ENCODE data around the gene SRP19. TPM values are rescaled to one million over a fixed set of nuclear protein-coding genes. Genes with fewer than 3 reads are reported as not detected.
"Not testable (repeated sequence)": the region's sequence is repeated elsewhere in the genome, so short reads cannot be mapped to it uniquely, and the experiment has no call there.

Gene SRP19
- polyA plus RNA-seq, 4 donors: 56.3 to 93.7 (median 76.3) TPM

DNA sequence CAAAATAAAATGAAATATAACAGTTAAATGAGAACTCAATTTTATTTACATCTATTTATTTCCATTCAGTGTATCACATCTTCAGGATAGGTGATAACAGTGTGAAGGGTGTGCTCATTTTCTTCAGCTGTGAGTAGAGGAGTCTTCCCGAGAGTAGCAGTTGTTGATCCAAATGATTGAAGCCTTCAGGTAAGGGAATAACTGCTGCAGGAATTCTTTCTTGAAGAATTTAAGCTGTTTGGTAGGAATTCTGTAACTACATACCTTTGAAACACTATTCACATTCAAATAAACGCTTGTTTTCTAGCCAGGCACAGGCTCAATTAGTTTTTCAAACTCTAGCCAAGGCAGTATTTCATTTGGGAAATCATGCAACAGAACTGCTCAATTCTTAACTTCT lies 15.3 kb downstream of the SRP19 start:
- no peaks in the 10 kb centered on the region for H3K27me3 ChIP-seq (ENCODE audit: control insufficient read depth in 3 of 3, insufficient read depth in 3 of 3, low read length in 3 of 3)
- 77 to 81% (median 80%) methylated on average over 2 of the region's 2 CpGs for WGBS, 3 donors
- FAIRE-seq: no peak

DNA sequence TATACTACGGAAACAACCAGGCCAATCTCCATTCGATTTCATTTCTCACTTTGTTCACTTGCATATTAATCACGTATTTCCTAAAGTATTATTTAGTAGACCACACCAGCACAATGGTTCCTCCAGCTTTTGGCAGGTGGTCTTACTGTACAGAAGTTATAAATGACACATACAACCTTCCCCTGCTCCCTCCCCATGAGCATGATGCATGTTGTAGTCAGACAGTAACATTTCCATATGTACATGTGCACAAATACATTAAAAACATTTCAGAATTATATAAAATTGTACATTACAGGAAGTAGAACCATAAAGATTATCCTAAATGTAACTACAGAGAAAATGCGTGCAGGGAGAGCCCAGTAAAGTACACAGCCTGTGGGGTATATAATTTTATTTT lies 17.0 kb downstream of the SRP19 start:
- DNase-seq (no peak), FAIRE-seq (no peak)
- Histone ChIP-seq H3K36me3 (ENCODE audit: control insufficient read depth in 3 of 3, insufficient read depth in 2 of 3, low read depth in 1 of 3, low read length in 3 of 3) (peaks cover 13 to 20% (median 13%) of the 10 kb centered on the region in 3 donors), H3K4me1 (ENCODE audit: control insufficient read depth in 3 of 3, insufficient read depth in 2 of 3, low read depth in 1 of 3, low read length in 2 of 3) (no peaks in the 10 kb centered on the region), H3K27me3 (ENCODE audit: control insufficient read depth in 3 of 3, insufficient read depth in 3 of 3, low read length in 3 of 3) (no peaks in the 10 kb centered on the region), H3K9me3 (ENCODE audit: control insufficient read depth in 2 of 2, insufficient read depth in 1 of 2, low read depth in 1 of 2, low read length in 1 of 2) (no peaks in the 10 kb centered on the region), H3K4me3 (ENCODE audit: low read depth in 1 of 3, low read length in 3 of 3) (no peak overlapping the region), H3K27ac (ENCODE audit: low read depth in 1 of 3, low read length in 2 of 3) (no peak overlapping the region)
- 66 to 93% (median 75%) methylated on average over 4 of the region's 4 CpGs for WGBS, 3 donors

More for the DNA sequence above, 15.3 kb downstream of the SRP19 start:
- Histone ChIP-seq H3K4me3 (ENCODE audit: low read depth in 1 of 3, low read length in 3 of 3) (no peak overlapping the region), H3K4me1 (ENCODE audit: control insufficient read depth in 3 of 3, insufficient read depth in 2 of 3, low read depth in 1 of 3, low read length in 2 of 3) (no peaks in the 10 kb centered on the region), H3K27ac (ENCODE audit: low read depth in 1 of 3, low read length in 2 of 3) (no peak overlapping the region), H3K36me3 (ENCODE audit: control insufficient read depth in 3 of 3, insufficient read depth in 2 of 3, low read depth in 1 of 3, low read length in 3 of 3) (peaks cover 8 to 16% (median 11%) of the 10 kb centered on the region in 3 donors), H3K9me3 (ENCODE audit: control insufficient read depth in 2 of 2, insufficient read depth in 1 of 2, low read depth in 1 of 2, low read length in 1 of 2) (no peaks in the 10 kb centered on the region)
- DNase-seq: no peak

DNA sequence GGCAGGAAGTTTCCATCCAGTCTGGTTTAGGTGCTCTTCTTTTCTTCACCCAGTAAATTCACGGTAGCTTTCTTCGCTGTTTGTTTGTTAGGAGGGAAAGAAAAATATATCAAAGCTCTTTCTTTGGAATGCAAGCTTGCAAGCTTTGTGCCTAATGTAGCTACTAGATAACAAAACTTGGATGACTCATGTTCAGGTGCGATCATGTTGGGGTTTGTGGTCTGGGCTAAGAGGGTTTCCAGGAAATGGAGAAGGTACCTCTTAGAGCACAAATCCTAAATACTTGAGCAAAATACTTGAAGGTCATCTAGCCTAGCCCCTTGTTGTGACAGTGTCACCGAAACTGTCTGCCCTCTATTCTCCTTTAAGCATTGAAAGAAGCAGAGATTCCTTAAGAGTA lies 17.7 kb downstream of the SRP19 start:
- Histone ChIP-seq H3K9me3 (ENCODE audit: control insufficient read depth in 2 of 2, insufficient read depth in 1 of 2, low read depth in 1 of 2, low read length in 1 of 2) (no peaks in the 10 kb centered on the region), H3K36me3 (ENCODE audit: control insufficient read depth in 3 of 3, insufficient read depth in 2 of 3, low read depth in 1 of 3, low read length in 3 of 3) (peaks cover 13 to 20% (median 16%) of the 10 kb centered on the region in 3 donors), H3K4me3 (ENCODE audit: low read depth in 1 of 3, low read length in 3 of 3) (no peak overlapping the region), H3K27ac (ENCODE audit: low read depth in 1 of 3, low read length in 2 of 3) (peak overlapping the region in 1 of 3 donors; percentile 27), H3K27me3 (ENCODE audit: control insufficient read depth in 3 of 3, insufficient read depth in 3 of 3, low read length in 3 of 3) (no peaks in the 10 kb centered on the region), H3K4me1 (ENCODE audit: control insufficient read depth in 3 of 3, insufficient read depth in 2 of 3, low read depth in 1 of 3, low read length in 2 of 3) (no peaks in the 10 kb centered on the region)
- DNase-seq (peak in 1 of 2 donors; percentile 49), FAIRE-seq (no peak)
- 61 to 69% (median 64%) methylated on average over 4 of the region's 4 CpGs for WGBS, 3 donors

DNA sequence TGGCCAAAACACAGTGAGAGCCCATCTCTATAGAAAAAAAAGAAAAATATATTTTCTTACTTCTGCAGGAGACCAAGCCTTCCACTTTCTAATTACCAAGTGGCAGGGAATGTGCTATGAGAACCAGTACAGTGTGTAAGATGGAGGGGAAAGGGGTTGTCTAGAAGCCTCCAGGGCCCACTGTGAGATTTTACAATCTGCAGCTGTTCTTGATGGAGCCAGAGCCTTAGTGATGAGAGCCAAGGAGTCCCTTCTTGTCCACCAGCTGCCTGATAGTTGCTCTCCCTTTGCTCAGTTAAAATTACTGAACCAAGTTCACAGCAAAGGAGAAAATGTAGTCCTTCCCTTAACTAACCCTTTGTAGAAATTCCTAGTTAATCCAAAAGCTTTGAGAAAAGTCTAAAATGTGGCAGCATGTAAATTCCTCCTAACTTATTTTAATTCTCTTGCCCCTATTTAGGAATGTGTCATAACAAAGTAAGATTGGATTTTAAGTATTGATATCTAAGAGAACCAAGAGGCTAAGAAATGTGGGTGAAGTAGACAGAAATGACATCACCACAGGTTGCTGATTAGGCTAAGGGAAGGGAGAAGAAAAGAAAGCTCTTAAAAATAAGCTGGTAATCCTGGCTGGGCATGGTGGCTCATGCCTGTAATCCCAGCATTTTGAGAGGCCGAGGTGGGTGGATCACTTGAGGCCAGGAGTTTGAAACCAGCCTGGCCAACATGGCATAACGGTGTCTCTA lies 19.3 kb downstream of the SRP19 start:
- 82 to 92% (median 87%) methylated on average over 2 of the region's 2 CpGs for WGBS, 3 donors
- Histone ChIP-seq H3K4me1 (ENCODE audit: control insufficient read depth in 3 of 3, insufficient read depth in 2 of 3, low read depth in 1 of 3, low read length in 2 of 3) (no peaks in the 10 kb centered on the region), H3K4me3 (ENCODE audit: low read depth in 1 of 3, low read length in 3 of 3) (no peak overlapping the region), H3K9me3 (ENCODE audit: control insufficient read depth in 2 of 2, insufficient read depth in 1 of 2, low read depth in 1 of 2, low read length in 1 of 2) (no peaks in the 10 kb centered on the region), H3K27ac (ENCODE audit: low read depth in 1 of 3, low read length in 2 of 3) (no peak overlapping the region), H3K36me3 (ENCODE audit: control insufficient read depth in 3 of 3, insufficient read depth in 2 of 3, low read depth in 1 of 3, low read length in 3 of 3) (peaks cover 17 to 29% (median 19%) of the 10 kb centered on the region in 3 donors), H3K27me3 (ENCODE audit: control insufficient read depth in 3 of 3, insufficient read depth in 3 of 3, low read length in 3 of 3) (no peaks in the 10 kb centered on the region)
- no peak for DNase-seq
- FAIRE-seq: no peak

DNA sequence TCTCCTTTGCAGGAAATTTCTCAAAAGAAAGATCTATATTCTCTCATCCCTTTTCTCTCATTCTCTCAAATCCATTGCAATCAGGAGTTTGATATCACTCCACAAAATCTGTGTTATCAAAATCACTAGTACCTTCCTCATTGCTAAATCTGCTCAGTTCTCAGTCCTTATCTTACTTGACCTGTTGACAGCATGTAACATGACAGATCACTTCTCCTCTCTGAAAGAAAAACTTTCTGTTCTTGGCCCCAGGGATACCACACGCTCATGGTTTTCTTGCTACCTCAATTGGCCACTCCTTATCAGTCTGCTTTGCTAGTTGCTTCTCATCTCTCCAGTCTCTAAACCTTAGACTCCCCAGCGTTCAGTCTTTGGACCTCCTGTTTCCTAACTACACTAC lies 22.1 kb downstream of the SRP19 start:
- WGBS, 3 donors: 88 to 93% (median 88%) methylated on average over 2 of the region's 2 CpGs
- DNase-seq (no peak), FAIRE-seq (no peak)
- no peak overlapping the region for H3K4me3 ChIP-seq (ENCODE audit: low read depth in 1 of 3, low read length in 3 of 3)
- H3K9me3 ChIP-seq (ENCODE audit: control insufficient read depth in 2 of 2, insufficient read depth in 1 of 2, low read depth in 1 of 2, low read length in 1 of 2): no peaks in the 10 kb centered on the region
- H3K36me3 ChIP-seq (ENCODE audit: control insufficient read depth in 3 of 3, insufficient read depth in 2 of 3, low read depth in 1 of 3, low read length in 3 of 3): peaks cover 19 to 34% (median 25%) of the 10 kb centered on the region in 3 donors
- no peaks in the 10 kb centered on the region for H3K27me3 ChIP-seq (ENCODE audit: control insufficient read depth in 3 of 3, insufficient read depth in 3 of 3, low read length in 3 of 3)
- no peak overlapping the region for H3K27ac ChIP-seq (ENCODE audit: low read depth in 1 of 3, low read length in 2 of 3)
- no peaks in the 10 kb centered on the region for H3K4me1 ChIP-seq (ENCODE audit: control insufficient read depth in 3 of 3, insufficient read depth in 2 of 3, low read depth in 1 of 3, low read length in 2 of 3)

DNA sequence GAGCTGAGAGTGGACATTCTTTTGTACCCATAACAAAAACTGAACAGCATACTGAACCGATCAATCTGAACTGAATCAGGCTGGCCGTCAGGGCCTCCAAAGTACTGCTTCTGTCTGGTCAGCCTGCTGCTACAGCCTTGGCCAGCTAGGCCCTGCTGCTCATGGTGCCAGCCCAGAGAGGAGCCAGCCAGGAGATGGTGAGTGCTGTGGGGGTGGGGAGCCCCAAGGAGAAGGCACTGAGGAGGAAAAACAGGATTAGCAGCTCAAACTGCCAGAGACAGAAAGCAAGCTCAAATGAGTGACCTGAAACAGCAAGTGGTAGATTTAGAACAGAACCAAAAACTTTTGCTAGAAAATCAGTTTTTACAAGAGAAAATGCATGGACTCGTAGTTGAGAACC lies 23.9 kb downstream of the SRP19 start:
- H3K27me3 ChIP-seq (ENCODE audit: control insufficient read depth in 3 of 3, insufficient read depth in 3 of 3, low read length in 3 of 3): no peaks in the 10 kb centered on the region
- H3K9me3 ChIP-seq (ENCODE audit: control insufficient read depth in 2 of 2, insufficient read depth in 1 of 2, low read depth in 1 of 2, low read length in 1 of 2): no peaks in the 10 kb centered on the region
- peaks cover 19 to 37% (median 19%) of the 10 kb centered on the region in 3 donors for H3K36me3 ChIP-seq (ENCODE audit: control insufficient read depth in 3 of 3, insufficient read depth in 2 of 3, low read depth in 1 of 3, low read length in 3 of 3)
- H3K27ac ChIP-seq (ENCODE audit: low read depth in 1 of 3, low read length in 2 of 3): no peak overlapping the region
- H3K4me1 ChIP-seq (ENCODE audit: control insufficient read depth in 3 of 3, insufficient read depth in 2 of 3, low read depth in 1 of 3, low read length in 2 of 3): no peaks in the 10 kb centered on the region
- DNase-seq: no peak
- WGBS, 3 donors: 77 to 92% (median 86%) methylated on average over 3 of the region's 3 CpGs
- no peak overlapping the region for H3K4me3 ChIP-seq (ENCODE audit: low read depth in 1 of 3, low read length in 3 of 3)
- FAIRE-seq: no peak

DNA sequence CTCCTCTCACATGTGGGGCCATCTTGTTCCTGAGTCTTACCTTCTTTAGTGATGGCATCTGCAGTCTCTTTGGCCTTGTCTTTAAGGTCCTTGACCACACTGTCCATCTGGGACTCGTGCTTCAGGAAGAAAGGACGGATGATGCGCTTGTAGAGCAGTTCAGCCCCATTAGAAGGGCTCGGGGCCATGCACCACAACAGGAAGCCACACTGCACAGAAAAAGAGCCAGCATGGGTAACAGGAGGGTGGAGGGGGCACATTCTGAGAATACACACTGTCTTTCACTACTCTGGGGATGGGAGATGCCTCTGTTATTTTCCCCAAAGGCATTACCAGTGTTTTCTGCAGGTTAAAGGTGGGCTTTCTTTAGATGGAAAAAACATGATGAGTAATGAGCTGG lies 25.9 kb downstream of the SRP19 start:
- WGBS, 3 donors: 80 to 83% (median 83%) methylated on average over 4 of the region's 4 CpGs
- Histone ChIP-seq H3K27ac (ENCODE audit: low read depth in 1 of 3, low read length in 2 of 3) (no peak overlapping the region), H3K27me3 (ENCODE audit: control insufficient read depth in 3 of 3, insufficient read depth in 3 of 3, low read length in 3 of 3) (no peaks in the 10 kb centered on the region), H3K4me1 (ENCODE audit: control insufficient read depth in 3 of 3, insufficient read depth in 2 of 3, low read depth in 1 of 3, low read length in 2 of 3) (no peaks in the 10 kb centered on the region), H3K9me3 (ENCODE audit: control insufficient read depth in 2 of 2, insufficient read depth in 1 of 2, low read depth in 1 of 2, low read length in 1 of 2) (no peaks in the 10 kb centered on the region), H3K4me3 (ENCODE audit: low read depth in 1 of 3, low read length in 3 of 3) (no peak overlapping the region), H3K36me3 (ENCODE audit: control insufficient read depth in 3 of 3, insufficient read depth in 2 of 3, low read depth in 1 of 3, low read length in 3 of 3) (peaks cover 11 to 34% (median 19%) of the 10 kb centered on the region in 3 donors)
- DNase-seq (peak in 1 of 2 donors; percentile 7), FAIRE-seq (no peak)

DNA sequence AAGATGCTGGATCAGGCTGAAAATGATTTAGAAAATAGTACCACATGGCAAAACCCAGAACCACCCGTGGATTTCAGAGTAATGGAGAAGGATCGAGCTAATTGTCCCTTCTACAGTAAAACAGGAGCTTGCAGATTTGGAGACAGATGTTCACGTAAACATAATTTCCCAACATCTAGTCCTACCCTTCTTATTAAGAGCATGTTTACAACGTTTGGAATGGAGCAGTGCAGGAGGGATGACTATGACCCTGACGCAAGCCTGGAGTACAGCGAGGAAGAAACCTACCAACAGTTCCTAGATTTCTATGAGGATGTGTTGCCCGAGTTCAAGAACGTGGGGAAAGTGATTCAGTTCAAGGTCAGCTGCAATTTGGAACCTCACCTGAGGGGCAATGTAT lies 31.0 kb downstream of the SRP19 start:
- 83 to 91% (median 87%) methylated on average over 8 of the region's 8 CpGs for WGBS, 3 donors
- H3K27me3 ChIP-seq (ENCODE audit: control insufficient read depth in 3 of 3, insufficient read depth in 3 of 3, low read length in 3 of 3); H3K4me3 ChIP-seq (ENCODE audit: low read depth in 1 of 3, low read length in 3 of 3); H3K27ac ChIP-seq (ENCODE audit: low read depth in 1 of 3, low read length in 2 of 3); H3K4me1 ChIP-seq (ENCODE audit: control insufficient read depth in 3 of 3, insufficient read depth in 2 of 3, low read depth in 1 of 3, low read length in 2 of 3); H3K9me3 ChIP-seq (ENCODE audit: control insufficient read depth in 2 of 2, insufficient read depth in 1 of 2, low read depth in 1 of 2, low read length in 1 of 2); FAIRE-seq; DNase-seq: not testable (repeated sequence)
- H3K36me3 ChIP-seq (ENCODE audit: control insufficient read depth in 3 of 3, insufficient read depth in 2 of 3, low read depth in 1 of 3, low read length in 3 of 3): peaks cover 4 to 32% (median 4%) of the 10 kb centered on the region in 3 donors

DNA sequence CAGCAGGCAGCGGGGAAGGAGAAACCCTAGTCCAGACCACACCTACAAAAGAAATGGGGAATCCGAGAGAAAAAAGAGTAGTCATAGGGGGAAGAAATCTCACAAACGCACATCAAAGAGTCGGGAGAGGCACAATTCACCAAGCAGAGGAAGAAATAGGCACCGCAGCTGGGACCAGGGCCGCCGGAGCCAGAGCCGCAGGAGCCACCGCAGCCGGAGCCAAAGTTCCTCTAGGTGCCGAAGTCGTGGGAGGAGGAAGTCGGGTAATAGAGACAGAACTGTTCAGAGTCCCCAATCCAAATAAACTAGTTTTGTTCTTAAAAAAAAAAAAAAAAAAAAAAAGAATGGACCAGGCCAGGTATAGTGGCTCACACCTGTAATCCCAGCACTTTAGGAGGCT lies 31.7 kb downstream of the SRP19 start:
- H3K9me3 ChIP-seq (ENCODE audit: control insufficient read depth in 2 of 2, insufficient read depth in 1 of 2, low read depth in 1 of 2, low read length in 1 of 2): no peaks in the 10 kb centered on the region
- DNase-seq: no peak
- no peak for FAIRE-seq
- no peak overlapping the region for H3K27ac ChIP-seq (ENCODE audit: low read depth in 1 of 3, low read length in 2 of 3)
- H3K36me3 ChIP-seq (ENCODE audit: control insufficient read depth in 3 of 3, insufficient read depth in 2 of 3, low read depth in 1 of 3, low read length in 3 of 3): peaks cover 4 to 31% (median 4%) of the 10 kb centered on the region in 3 donors
- no peaks in the 10 kb centered on the region for H3K4me1 ChIP-seq (ENCODE audit: control insufficient read depth in 3 of 3, insufficient read depth in 2 of 3, low read depth in 1 of 3, low read length in 2 of 3)
- 91 to 95% (median 92%) methylated on average over 13 of the region's 13 CpGs for WGBS, 3 donors
- no peak overlapping the region for H3K4me3 ChIP-seq (ENCODE audit: low read depth in 1 of 3, low read length in 3 of 3)
- H3K27me3 ChIP-seq (ENCODE audit: control insufficient read depth in 3 of 3, insufficient read depth in 3 of 3, low read length in 3 of 3): no peaks in the 10 kb centered on the region
